Spleen (tissue), 11 donors: ENCODE measurements around the gene TAB2. TPM values are rescaled to one million over a fixed set of nuclear protein-coding genes. Genes with fewer than 3 reads are reported as not detected.

Experiments
- DNase-seq: peaks from one replicate; pipeline ENCODE4 v3.0.0-alpha.2; 2020
- H3K27ac ChIP-seq, 8 donors: fragments of 200-600 bp; sonication (generic) in 7 of 8; 1 replicate in 4 of 8; 2 replicates in 4 of 8; pipeline versions ENCODE4 v1.5.0 to v1.8.0; 2016 to 2021; ENCODE audit warnings: inconsistent platforms in 4 of 8, mild to moderate bottlenecking in 4 of 8, moderate library complexity in 1 of 8
- H3K27me3 ChIP-seq, 7 donors: fragments of 200-600 bp; sonication (generic) in 6 of 7; replicated peaks in 1 of 7; 1 replicate in 4 of 7; 2 replicates in 3 of 7; pipeline versions ENCODE4 v1.5.0 to v1.8.0; 2016 to 2021; ENCODE audit warnings: inconsistent platforms in 3 of 7, mild to moderate bottlenecking in 1 of 7
- H3K36me3 ChIP-seq, 6 donors: fragments of 200-600 bp; sonication (generic) in 5 of 6; 1 replicate in 4 of 6; 2 replicates in 2 of 6; pipeline versions ENCODE4 v1.5.0 to v1.8.0; 2016 to 2021; ENCODE audit warnings: inconsistent platforms in 2 of 6
- H3K4me1 ChIP-seq, 6 donors: fragments of 200-600 bp; sonication (generic) in 5 of 6; 1 replicate in 3 of 6; 2 replicates in 3 of 6; pipeline versions ENCODE4 v1.5.0 to v1.8.0; 2016 to 2021; ENCODE audit warnings: inconsistent platforms in 3 of 6
- H3K4me3 ChIP-seq, 8 donors: fragments of 200-600 bp; sonication (generic) in 7 of 8; 1 replicate in 4 of 8; 2 replicates in 4 of 8; pipeline versions ENCODE4 v1.5.0 to v1.8.0; 2016 to 2021; ENCODE audit warnings: inconsistent platforms in 4 of 8, mild to moderate bottlenecking in 4 of 8, moderate library complexity in 2 of 8
- H3K9me3 ChIP-seq, 8 donors: fragments of 200-600 bp; sonication (generic) in 7 of 8; 1 replicate in 4 of 8; 2 replicates in 4 of 8; pipeline versions ENCODE4 v1.5.0 to v1.8.0; 2016 to 2021; ENCODE audit warnings: inconsistent platforms in 4 of 8
- CTCF ChIP-seq, 11 experiments: fragments of 200-600 bp in 7 of 11; fragments of 450-650 bp in 4 of 11; sonication (generic) in 4 of 11; IDR thresholded peaks in 8 of 11; conservative IDR thresholded peaks in 3 of 11; 1 replicate in 7 of 11; 2 replicates in 4 of 11; pipeline versions ENCODE4 v1.4.0 to v1.8.0; 2016 to 2021; ENCODE audit warnings: antibody characterized with exemption in 11 of 11, inconsistent platforms in 4 of 11, mild to moderate bottlenecking in 1 of 11
- POLR2A ChIP-seq, 3 donors: fragments of 450-650 bp; IDR thresholded peaks; one replicate each; pipeline ENCODE4 v1.5.1; 2017; ENCODE audit warnings: antibody characterized with exemption in 3 of 3, mild to moderate bottlenecking in 1 of 3
- POLR2AphosphoS5 ChIP-seq, 3 donors: sonication (generic); formaldehyde crosslinking; IDR thresholded peaks; one replicate each; pipeline ENCODE4 v1.5.1; 2017; ENCODE audit warnings: antibody characterized with exemption in 3 of 3
- WGBS, 5 donors: extraction: QIAGEN DNeasy Blood & Tissue Kit in 3 of 5; methylation state at CpG; one replicate each; pipeline versions ENCODE4 v1.1.5 to v1.1.7; 2013 to 2018; 5-methylcytosine and 5-hydroxymethylcytosine counted together
- intact Hi-C: fragments of 100-400 bp; cut with DNase I; formaldehyde crosslinking; loops from one replicate; pipeline ENCODE4 v1.15.0; 2023; ENCODE audit warnings: low total_unique reads
- polyA plus RNA-seq, 3 donors: library from polyadenylated mRNA; stranded (reverse); fragments of 200-250 nt; gene quantifications; one replicate each; pipeline ENCODE4 v1.2.1, GENCODE V29; 2013
- total RNA-seq, 7 donors: library from RNA; depleted of rRNA in 3 of 7; stranded (reverse); fragments of >200 nt in 3 of 7; fragmentation: NEBNext Ultra II Directional in 4 of 7; extraction: Animal tissue kit (Norgen Biotek cat#: 25700) in 4 of 7; gene quantifications; one replicate each; pipeline versions ENCODE4 v1.1.0 to v1.2.1, GENCODE V29; 2016 to 2021
- donor health status: healthy with polysubstance abuse.
- donor health status: DM: no; HTN: no; CAD: no; lungs with moderate emphysema.
- donor health status: DM: no; HTN: no; CAD: no.
- donor health status: Bipolar disorder and iron deficiency.
- donor health status: healthy.
- donor health status: DM: no; HTN: no; CAD: no.
- donor health status: DM: yes; HTN: yes; CAD: no.

The TAB2 gene
- total and polyA plus RNA-seq, 10 donors, result 15.4 to 84.1 (median 70.9) TPM

- intact Hi-C loops, result no loop called here
- peaks cover 0 to 29% (median 11%) of the 10 kb centered on the region in 6 donors for H3K36me3 ChIP-seq
- 88 to 94% (median 92%) methylated on average over 5 of the region's 5 CpGs for WGBS, 5 donors
- H3K4me1 ChIP-seq, result peaks cover 0 to 24% (median 17%) of the 10 kb centered on the region in 6 donors
- H3K27ac ChIP-seq, result no peak overlapping the region
- DNase-seq, result peak; percentile 32
- peaks cover 0 to 20% (median 14%) of the 10 kb centered on the region in 7 donors for H3K27me3 ChIP-seq
- no peak for TF ChIP-seq POLR2A (IDR thresholded peaks at IDR 0.05)
- no peak for TF ChIP-seq CTCF (IDR thresholded peaks at IDR 0.05 in 8 of 11, conservative IDR thresholded peaks at IDR 0.05 in 3 of 11)
- TF ChIP-seq POLR2AphosphoS5 (IDR thresholded peaks at IDR 0.05), result no peak
- no peak overlapping the region for H3K4me3 ChIP-seq
- no peaks in the 10 kb centered on the region for H3K9me3 ChIP-seq
Observed at GRCh38 chr6:149446791-149447376, 129.4 kb downstream of the TAB2 start.

- Histone ChIP-seq H3K4me3 (no peak overlapping the region), H3K4me1 (peaks cover 4 to 38% (median 23%) of the 10 kb centered on the region in 6 donors), H3K36me3 (peaks cover 0 to 44% (median 14%) of the 10 kb centered on the region in 6 donors), H3K27ac (no peak overlapping the region), H3K9me3 (no peaks in the 10 kb centered on the region), H3K27me3 (peaks cover 0 to 20% (median 14%) of the 10 kb centered on the region in 7 donors)
- DNase-seq, result peak; percentile 31
- TF ChIP-seq POLR2AphosphoS5 (IDR thresholded peaks at IDR 0.05) (no peak), POLR2A (IDR thresholded peaks at IDR 0.05) (no peak)
- intact Hi-C loops, result no loop called here
- WGBS, 5 donors, result 88 to 96% (median 95%) methylated on average over 5 of the region's 5 CpGs
Observed at GRCh38 chr6:149448821-149449453, 131.4 kb downstream of the TAB2 start.

- H3K27me3 ChIP-seq, result peaks cover 0 to 20% (median 14%) of the 10 kb centered on the region in 7 donors
- WGBS, 5 donors, result 85 to 97% (median 94%) methylated on average over 6 to 14 of the region's 14 CpGs
Observed at GRCh38 chr6:149449831-149450678, 132.5 kb downstream of the TAB2 start.

More at GRCh38 chr6:149449831-149450678, 132.5 kb downstream of the TAB2 start:
- intact Hi-C loops, result no loop called here
- peak; percentile 57 for DNase-seq
- TF ChIP-seq CTCF (IDR thresholded peaks at IDR 0.05 in 8 of 11, conservative IDR thresholded peaks at IDR 0.05 in 3 of 11), result no peak
- TF ChIP-seq POLR2A (IDR thresholded peaks at IDR 0.05), result no peak
- TF ChIP-seq POLR2AphosphoS5 (IDR thresholded peaks at IDR 0.05), result no peak
- H3K4me3 ChIP-seq, result peak overlapping the region in 7 of 8 donors; percentile 15 to 63 (median 36)
- peaks cover 15 to 49% (median 33%) of the 10 kb centered on the region in 6 donors for H3K4me1 ChIP-seq
- H3K36me3 ChIP-seq, result peaks cover 0 to 55% (median 14%) of the 10 kb centered on the region in 6 donors
- H3K27ac ChIP-seq, result no peak overlapping the region
- no peaks in the 10 kb centered on the region for H3K9me3 ChIP-seq
